CD1c-positive myeloid dendritic cell (primary cell): ENCODE measurements around the gene GPR146.

Source experiments
- DNase-seq: peaks from one replicate; pipeline ENCODE4 v3.0.0-alpha.2; 2016; ENCODE audit errors: extremely low spot score

GPR146 gene

DNA sequence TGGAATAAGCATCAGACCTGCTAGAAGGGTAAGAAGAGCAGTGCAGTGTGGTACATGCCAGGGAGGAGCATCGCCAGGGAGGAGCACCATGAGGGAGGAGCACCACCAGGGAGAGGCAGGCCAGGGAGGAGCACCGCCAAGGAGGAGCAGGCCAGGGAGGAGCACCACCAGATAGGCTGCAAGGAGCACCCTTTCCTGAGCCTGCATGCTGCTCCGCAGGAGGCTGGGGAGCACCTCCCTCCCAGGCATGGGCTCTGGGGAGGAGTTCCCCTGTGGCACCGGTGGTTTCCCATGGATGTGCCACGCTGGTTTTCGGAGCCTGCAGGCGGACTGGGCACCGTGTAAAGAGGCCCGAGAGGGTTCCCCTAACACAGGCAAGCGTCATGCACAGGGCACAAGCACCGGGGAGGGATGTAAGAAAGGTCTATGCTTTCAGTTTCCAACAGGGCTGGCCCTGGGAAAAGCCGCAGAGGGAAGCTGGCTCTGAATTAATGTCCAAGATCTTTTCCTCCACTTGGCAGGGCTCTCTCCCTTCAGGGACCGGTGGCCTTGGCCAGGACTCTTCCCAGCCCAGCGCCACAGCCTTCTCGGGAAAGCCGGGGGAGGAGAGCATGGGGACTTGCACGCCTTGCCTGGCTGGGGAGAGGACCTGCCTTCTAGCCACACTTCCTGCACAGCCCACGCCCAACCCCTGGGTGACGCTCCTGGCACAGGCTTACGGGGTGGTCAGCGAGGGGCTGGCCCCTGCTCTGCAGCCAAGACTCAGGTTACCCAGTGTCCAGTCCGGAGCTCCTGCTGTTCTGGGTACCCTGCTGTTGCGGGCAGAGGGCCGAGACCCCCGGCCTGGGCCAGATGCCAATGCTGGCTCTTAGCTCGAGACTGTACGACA, 32.1 kb downstream of the GPR146 start:
- DNase-seq, result no peak

- no peak for DNase-seq
Measured at GRCh38 chr7:1078519-1078918, 34.2 kb downstream of the GPR146 start.

DNA sequence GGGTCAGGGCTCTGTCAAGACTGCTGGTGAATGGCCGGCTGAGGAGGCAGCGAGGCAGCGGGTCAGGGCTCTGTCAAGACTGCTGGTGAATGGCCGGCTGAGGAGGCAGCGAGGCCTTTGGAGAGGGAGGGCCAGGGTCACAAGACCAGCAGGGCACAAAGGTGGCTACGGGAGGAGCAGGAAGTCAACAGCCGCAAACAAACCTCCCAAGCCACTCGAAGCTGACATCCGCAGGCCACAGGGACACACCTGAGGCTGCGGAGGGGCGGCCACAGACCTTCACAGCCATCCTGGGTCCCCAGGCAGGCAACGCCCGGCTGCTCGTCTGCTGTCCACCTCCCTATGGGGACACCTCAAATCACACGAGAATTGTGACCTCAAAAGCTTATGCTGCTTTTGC, 34.6 kb downstream of the GPR146 start:
- no peak for DNase-seq

GRCh38 chr7:1079546-1079945, 35.2 kb downstream of the GPR146 start:
- DNase-seq, result no peak

DNA sequence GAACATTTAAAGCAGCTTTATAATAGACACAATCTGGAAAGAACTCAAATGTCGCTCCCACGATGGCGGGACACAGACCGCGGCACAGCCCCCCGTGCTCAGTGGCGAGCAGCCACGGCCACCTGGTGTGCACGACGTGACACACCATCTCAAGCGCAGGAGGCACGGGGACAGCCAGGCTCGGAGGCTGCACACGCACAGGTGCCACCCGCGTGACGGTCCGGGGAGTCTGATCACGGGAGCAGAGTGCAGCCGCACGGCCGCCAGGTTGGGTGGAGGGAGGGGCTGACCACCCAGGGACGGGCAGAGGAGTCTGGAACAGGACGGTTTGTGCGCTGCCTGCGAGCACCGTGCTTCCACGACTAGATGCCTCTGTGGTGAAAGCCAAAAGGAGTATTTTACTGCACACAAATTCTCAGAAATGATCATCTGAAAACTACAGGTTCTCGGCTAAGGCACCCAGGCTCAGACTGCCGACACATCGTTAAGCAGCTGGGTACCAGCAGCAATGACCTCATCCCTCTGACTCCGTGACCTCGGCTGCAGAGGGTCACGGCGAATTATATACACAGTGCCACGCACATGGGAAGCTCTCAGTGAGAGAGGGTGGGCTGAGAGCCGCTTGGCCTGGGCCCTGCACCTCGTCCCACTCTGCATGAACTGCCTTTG, 36.0 kb downstream of the GPR146 start:
- DNase-seq, result no peak

GRCh38 chr7:1080921-1081255, 36.5 kb downstream of the GPR146 start:
- no peak for DNase-seq

GRCh38 chr7:1081336-1081735, 37.0 kb downstream of the GPR146 start:
- DNase-seq, result no peak

GRCh38 chr7:1081931-1082401, 37.6 kb downstream of the GPR146 start:
- DNase-seq, result no peak

DNA sequence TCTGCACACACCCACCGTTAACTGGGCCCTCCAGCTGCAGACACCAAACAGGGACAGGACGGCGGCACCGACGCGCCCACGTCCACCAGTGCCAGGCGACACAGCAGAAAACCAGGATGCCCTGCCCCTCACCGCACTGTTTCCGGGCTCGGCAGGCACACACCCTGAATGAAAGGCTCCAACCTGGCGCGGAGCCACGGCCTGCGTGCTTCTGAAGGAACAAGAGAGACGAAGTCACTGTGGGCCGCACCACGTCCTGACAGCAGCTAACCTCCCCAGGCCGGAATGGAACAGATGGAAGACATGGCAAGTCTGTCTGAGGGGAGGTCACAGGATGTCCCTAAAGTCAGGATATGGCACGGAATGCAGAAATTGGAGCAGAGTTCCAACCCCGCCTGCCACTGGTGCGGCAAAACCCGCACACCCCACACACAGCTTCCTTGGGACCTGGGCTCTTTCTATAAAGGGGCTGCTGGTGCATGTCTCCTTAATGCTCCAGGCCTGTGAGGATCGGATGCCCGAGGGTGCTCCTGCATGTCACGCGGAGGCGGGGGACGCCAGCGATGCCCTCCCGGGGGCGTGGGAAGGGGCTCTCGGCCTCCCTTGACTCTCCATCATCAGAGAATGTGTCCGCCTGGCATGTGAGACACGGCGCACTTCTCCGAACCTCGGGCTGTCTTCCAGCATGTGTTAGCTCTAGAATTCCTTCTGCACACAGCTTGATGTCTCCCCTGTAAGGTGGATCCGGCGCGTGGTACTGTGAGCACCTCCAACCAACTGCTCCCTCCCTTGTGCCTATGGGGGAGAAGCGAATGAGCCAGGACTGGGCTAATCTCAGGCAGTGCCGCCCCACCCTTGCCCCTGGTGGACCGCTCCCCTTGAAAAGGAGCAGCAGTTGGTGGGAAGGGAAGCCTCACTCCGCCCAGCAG, 39.6 kb downstream of the GPR146 start:
- no peak for DNase-seq

- no peak for DNase-seq
Measured at GRCh38 chr7:1085266-1085665, 40.9 kb downstream of the GPR146 start.

DNA sequence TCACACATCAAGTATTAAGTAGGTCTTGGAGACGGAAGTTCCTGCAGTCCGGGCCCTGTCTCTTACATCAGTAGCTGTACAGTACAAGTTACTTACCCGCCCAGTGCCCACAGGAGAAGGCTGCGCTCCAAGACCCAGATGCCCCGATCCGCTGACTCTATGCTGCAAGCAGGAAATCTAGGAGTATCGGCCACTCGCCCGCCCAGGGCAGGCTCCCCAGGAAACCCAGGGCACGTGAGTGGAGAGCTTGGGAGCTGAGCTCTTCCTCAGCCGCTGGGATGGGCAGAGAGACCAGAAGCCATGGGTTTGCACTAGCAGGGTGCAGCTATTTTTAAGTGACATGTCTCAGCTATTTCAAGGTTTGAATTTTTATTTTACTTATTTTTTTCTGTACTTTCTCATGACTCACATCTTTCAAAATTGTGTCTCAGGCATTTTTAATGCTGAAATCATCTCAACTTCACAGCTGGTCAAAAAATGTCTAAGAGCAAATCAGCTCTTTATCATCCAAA, 41.6 kb downstream of the GPR146 start:
- DNase-seq, result no peak

DNA sequence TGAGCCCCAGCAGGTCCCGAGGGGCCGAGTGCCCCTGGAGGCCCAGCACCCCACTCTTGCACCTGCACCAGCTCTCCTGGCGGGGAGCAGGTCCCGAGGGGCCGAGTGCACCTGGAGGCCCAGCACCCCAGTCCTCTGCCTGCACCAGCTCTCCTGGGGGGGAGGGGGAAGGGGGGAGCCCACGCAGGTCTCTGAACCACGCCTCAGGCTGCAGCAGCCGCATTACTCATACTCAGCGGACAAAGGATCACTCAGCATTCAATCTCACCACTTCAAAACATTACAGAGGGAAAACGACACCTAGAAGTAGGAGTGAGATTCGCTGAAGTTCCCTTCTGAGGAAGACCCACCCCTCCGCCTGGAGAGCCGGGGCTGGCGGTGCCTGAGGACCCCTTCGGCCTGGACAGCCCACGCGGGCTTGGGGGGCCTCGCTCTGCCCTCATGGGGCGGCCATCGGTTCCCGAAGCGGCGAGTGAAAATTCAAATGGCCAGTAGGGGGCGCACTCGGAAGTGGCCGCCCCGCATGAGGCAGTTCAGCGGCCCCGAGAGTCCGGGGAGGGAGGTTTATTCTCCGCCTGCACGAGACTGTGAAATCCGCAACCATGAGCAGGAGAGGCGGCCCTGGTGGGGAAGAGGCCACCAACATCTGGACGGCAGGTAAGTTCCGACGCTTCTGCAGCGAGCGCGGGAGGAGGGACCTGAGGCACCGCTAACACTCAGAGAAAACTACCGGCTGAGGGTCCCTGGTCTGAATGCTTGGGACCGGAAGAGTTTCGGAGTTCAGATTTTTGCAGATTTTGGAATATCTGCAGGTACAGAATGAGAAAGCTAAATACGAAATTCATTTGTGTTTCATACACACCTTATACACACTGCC, 42.5 kb downstream of the GPR146 start:
- peak; percentile 75 for DNase-seq

DNA sequence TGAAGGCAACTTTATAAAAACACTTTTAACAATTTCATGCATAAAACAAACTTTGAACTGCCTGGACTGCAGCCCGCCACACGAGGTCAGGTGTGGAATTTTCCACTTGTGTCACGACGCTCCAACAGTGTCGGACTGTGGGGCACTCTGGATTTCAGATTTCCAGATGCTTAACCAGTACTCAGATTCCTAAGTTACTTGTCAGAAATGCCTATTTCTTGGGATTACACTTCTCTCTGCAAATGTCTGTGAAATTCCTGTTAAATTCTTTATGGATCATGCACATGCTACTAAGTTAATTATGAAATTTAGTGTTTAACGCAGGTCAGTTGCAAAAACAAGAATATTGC, 43.1 kb downstream of the GPR146 start:
- no peak for DNase-seq

DNA sequence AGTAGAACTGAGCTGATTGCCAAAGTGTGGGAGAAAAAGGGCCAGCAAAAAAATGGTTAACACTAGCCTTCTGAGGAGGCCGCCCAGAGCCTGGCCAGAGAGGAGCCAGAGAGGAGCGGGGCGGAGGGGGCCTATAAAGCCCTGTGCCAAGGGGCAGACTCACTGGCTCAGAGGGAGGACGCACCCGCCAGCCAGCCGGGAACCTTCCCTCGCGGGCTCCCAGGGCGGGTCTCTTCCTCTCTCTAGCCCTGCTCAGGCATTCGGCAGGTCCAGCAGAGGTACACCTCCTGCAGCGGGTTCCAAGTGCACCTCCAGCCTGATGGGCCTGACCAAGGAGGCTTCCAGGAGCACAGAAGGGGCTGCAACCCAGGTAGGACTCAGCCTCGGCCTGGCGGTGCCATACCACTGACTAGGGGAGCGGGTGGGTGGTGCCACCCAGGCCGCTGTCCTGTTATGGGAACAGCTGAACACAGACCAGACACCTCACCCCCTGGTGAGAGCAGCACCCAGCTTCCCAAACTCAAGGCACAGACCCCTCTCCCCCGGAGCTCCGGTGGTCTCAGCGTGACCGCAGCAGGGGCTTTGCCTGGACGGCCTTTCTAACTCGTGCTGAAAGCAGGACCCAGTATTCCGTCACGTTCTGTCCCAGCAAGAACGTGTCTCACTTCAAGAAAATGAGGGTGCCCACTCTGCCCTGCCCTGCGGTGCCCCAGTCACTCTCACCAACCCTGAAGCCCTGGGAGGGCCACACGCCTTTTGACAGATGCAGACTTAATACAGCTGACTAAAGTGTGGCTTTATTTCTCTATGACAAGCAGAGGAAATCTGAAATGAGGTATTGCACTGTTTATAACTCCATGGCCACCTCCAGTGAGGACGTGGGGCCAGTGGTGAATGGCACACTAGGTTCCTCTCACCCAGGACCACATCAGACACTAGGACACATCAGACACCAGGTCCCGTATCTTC, 43.9 kb downstream of the GPR146 start, which contains the start of gene GPER1:
TSS of gene GPER1 (plus strand) at position 162 of the 969 bp plus-strand sequence. CDS start 3,616 bp downstream, outside the sequence.
- DNase-seq, result no peak

DNA sequence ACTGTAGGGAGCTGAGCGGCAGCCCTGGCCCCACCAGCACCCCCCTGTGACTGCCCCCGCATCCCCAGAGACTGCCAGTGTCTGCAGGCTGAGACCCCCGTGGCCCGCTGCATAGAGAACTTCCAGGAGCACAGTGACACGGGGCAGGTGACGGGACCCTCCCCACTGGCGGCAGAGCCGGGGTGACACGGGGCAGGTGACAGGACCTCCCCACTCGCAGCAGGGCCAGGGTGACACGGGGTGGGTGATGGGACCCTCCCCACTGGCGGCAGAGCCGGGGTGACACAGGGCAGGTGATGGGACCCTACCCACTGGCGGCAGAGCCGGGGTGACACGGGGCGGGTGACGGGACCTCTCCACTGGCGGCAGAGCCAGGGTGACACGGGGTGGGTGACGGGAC, 45.9 kb downstream of the GPR146 start:
- DNase-seq, result no peak

DNA sequence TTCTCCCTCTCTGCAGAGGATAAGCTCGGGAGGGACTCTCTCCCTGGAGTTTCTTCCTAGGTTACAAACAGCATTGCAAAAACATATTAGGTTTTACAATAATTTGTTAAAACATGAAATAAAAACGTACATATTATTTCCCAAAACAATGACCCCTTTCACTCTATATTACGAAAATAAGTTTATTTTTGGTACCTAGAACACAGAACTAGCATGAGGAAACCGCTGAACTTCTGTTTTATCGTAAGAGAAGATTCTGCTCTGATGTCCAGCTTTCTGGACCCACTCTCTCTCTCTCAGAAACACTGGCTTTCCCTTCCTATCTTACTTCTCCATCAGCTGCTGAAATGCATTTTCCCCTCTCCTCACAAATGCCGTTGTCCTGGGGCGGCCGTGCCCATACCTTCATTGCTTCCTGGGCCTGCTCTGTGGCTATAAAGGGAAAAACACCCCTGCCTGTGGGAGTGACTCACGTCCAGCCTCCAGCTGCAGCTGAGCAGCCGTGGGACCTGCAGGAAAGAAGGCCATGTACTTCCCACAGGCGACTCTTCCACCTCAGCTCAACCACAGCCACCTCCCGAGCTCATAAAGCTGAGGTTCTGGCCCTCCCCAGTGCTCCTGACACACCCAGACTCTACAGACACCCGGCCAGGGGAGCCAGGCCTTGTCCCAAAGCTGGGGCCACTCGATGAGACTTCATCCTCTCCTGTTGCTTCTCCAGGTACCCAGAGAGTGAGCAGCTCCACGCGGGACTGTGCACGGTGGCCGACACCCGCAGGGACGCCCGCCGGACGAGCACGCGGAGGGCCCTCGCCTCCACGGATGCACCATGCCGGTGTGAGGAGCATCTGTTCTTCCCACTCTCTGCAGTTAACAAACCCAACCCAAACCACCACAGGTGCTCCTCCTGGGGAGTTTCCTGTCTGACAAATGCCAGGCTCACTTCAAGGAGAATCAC, 46.6 kb downstream of the GPR146 start:
- DNase-seq, result peak; percentile 24

DNA sequence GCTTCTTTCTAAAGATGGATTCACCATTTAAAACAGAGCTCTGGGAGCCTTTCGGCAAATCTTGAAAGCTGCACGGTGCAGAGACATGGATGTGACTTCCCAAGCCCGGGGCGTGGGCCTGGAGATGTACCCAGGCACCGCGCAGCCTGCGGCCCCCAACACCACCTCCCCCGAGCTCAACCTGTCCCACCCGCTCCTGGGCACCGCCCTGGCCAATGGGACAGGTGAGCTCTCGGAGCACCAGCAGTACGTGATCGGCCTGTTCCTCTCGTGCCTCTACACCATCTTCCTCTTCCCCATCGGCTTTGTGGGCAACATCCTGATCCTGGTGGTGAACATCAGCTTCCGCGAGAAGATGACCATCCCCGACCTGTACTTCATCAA, 47.3 kb downstream of the GPR146 start:
- DNase-seq, result no peak

DNA sequence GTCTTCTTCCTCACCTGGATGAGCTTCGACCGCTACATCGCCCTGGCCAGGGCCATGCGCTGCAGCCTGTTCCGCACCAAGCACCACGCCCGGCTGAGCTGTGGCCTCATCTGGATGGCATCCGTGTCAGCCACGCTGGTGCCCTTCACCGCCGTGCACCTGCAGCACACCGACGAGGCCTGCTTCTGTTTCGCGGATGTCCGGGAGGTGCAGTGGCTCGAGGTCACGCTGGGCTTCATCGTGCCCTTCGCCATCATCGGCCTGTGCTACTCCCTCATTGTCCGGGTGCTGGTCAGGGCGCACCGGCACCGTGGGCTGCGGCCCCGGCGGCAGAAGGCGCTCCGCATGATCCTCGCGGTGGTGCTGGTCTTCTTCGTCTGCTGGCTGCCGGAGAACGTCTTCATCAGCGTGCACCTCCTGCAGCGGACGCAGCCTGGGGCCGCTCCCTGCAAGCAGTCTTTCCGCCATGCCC, 47.9 kb downstream of the GPR146 start:
- no peak for DNase-seq
